HAP-1 (cell line): ENCODE results near the gene CACNB1.
"Not testable (repeated sequence)": the region's sequence is repeated elsewhere in the genome, so short reads cannot be mapped to it uniquely, and the experiment has no call there.

Source experiments
- DNase-seq, 2 experiments: peaks; one replicate each; pipeline ENCODE4 v3.0.0-alpha.2; 2016 to 2020; ENCODE audit warnings: low spot score in 2 of 2
- H3K27me3 ChIP-seq: fragments of 250-450 bp; sonication (Bioruptor Pico); 2 replicates; pipeline ENCODE4 v1.5.1; 2020; ENCODE audit warnings: low read depth, mild to moderate bottlenecking, moderate library complexity
- H3K36me3 ChIP-seq: fragments of 250-450 bp; sonication (Bioruptor Pico); replicated peaks from 2 replicates; pipeline ENCODE4 v1.5.1; 2020; ENCODE audit warnings: mild to moderate bottlenecking
- H3K4me1 ChIP-seq: fragments of 250-450 bp; sonication (Bioruptor Pico); 2 replicates; pipeline ENCODE4 v1.5.1; 2020; ENCODE audit warnings: mild to moderate bottlenecking
- H3K4me3 ChIP-seq: fragments of 250-450 bp; sonication (Bioruptor Pico); 2 replicates; pipeline ENCODE4 v1.5.1; 2020; ENCODE audit warnings: mild to moderate bottlenecking, moderate library complexity
- H3K9me3 ChIP-seq: fragments of 250-450 bp; sonication (Bioruptor Pico); 2 replicates; pipeline ENCODE4 v1.5.1; 2020; ENCODE audit warnings: mild to moderate bottlenecking, moderate library complexity
- in situ Hi-C: fragments of 300-500 bp; cut with MboI; formaldehyde crosslinking; loops from 3 replicates; pipeline ENCODE4 v1.14.3; 2020; ENCODE audit warnings: low sequenced_read_pairs, inconsistent platforms, mixed read lengths

Gene CACNB1

DNA sequence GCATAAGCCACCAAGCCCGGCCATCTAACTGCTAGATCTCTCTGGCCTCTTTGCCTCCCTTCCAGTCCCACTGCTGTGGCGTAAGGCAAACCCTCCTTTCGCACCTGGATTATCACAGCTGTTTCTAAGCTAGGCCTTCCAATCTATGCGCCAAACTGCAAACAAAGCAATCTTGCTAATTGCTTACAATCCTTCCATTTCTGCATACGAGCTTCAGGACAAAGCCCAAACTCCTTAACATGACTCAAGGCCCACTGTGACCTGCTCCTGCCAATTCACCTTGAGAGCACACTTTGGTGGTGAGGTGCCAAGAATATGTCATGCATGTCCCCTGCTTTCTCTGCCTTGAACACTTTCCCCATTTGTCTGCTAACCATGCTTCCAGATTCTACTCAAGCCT lies 25.5 kb downstream of the CACNB1 start:
- no peaks in the 10 kb centered on the region for H3K9me3 ChIP-seq
- H3K4me1 ChIP-seq = no peaks in the 10 kb centered on the region
- in situ Hi-C loops = no loop called here
- DNase-seq = no peak
- no peak overlapping the region for H3K4me3 ChIP-seq
- H3K36me3 ChIP-seq = peaks cover 14% of the 10 kb centered on the region
- 0 out of 2 replicates have a peak, but pooled peaks cover 2% of the 10 kb centered on the region for H3K27me3 ChIP-seq

DNA sequence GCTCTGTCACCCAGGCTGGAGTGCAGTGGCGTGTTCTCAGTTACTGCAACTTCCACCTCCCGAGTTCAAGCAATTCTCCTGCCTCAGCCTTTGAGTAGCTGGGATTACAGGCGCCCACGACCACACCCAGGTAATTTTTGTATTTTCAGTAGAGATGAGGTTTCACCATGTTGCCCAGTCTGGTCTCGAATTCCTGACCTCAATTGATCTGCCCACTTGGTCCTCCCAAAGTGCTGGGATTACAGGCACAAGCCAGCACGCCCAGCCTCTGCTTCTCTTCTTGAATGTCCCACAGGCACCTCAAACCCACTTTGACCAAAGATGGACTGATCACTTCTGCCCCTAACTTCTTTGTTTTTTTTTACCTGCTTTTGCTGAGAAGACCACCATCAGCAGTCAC lies 26.9 kb downstream of the CACNB1 start:
- Histone ChIP-seq H3K9me3 (no peaks in the 10 kb centered on the region), H3K4me3 (no peak overlapping the region), H3K36me3 (peaks cover 5% of the 10 kb centered on the region), H3K4me1 (no peaks in the 10 kb centered on the region), H3K27me3 (0 out of 2 replicates have a peak, but pooled peaks cover 2% of the 10 kb centered on the region)
- DNase-seq = no peak
- in situ Hi-C loops = no loop called here

- H3K4me1 ChIP-seq = no peaks in the 10 kb centered on the region
- no peak overlapping the region for H3K4me3 ChIP-seq
- no peak for DNase-seq
- H3K36me3 ChIP-seq = peaks cover under 1% of the 10 kb centered on the region
- in situ Hi-C loops = no loop called here
- H3K27me3 ChIP-seq = 0 out of 2 replicates have a peak, but pooled peaks cover 2% of the 10 kb centered on the region
- H3K9me3 ChIP-seq = no peaks in the 10 kb centered on the region
These were observed 27.4 kb downstream of the CACNB1 start for GRCh38 chr17:39170109-39170508.

DNA sequence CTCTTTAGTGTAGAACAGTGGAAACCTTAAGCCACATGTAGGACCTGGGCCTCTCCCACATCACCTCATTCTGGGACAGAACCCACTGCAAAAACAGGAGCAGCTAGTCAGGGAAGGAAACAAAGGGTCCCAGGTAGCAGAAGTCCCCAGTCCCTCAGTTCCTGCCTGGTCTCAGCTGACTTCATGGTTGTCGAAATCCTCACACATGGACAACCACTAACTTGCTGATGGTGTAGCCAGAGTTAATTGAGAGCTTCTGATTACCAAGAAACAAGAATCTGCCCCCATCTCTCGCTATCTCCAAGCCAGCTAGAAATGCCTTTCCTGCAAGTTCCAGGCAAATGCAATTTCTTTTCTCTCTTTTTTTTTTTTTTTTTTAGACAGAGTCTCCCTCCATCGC lies 28.0 kb downstream of the CACNB1 start:
- H3K4me1 ChIP-seq = no peaks in the 10 kb centered on the region
- no peaks in the 10 kb centered on the region for H3K36me3 ChIP-seq
- H3K27me3 ChIP-seq = 0 out of 2 replicates have a peak, but pooled peaks cover 2% of the 10 kb centered on the region
- DNase-seq = no peak
- H3K4me3 ChIP-seq = no peak overlapping the region
- in situ Hi-C loops = no loop called here
- no peaks in the 10 kb centered on the region for H3K9me3 ChIP-seq

- peaks cover 4% of the 10 kb centered on the region for H3K4me1 ChIP-seq
- H3K4me3 ChIP-seq = no peak overlapping the region
- in situ Hi-C loops = no loop called here
- 0 out of 2 replicates have a peak, but pooled peaks cover 2% of the 10 kb centered on the region for H3K27me3 ChIP-seq
- no peak for DNase-seq
- no peaks in the 10 kb centered on the region for H3K36me3 ChIP-seq
- H3K9me3 ChIP-seq = no peaks in the 10 kb centered on the region
These were observed 28.4 kb downstream of the CACNB1 start for GRCh38 chr17:39169101-39169500.

GRCh38 chr17:39168503-39168902 lies 29.0 kb downstream of the CACNB1 start:
- H3K36me3 ChIP-seq, H3K9me3 ChIP-seq, DNase-seq, H3K27me3 ChIP-seq, H3K4me1 ChIP-seq, in situ Hi-C loops, H3K4me3 ChIP-seq: not testable (repeated sequence)

GRCh38 chr17:39167476-39167875 lies 30.0 kb downstream of the CACNB1 start:
- in situ Hi-C loops = no loop called here
- H3K9me3 ChIP-seq = no peaks in the 10 kb centered on the region
- DNase-seq = no peak
- peaks cover 8% of the 10 kb centered on the region for H3K4me1 ChIP-seq
- H3K4me3 ChIP-seq = no peak overlapping the region
- no peaks in the 10 kb centered on the region for H3K36me3 ChIP-seq
- H3K27me3 ChIP-seq = 0 out of 2 replicates have a peak, but pooled peaks cover 2% of the 10 kb centered on the region

GRCh38 chr17:39166437-39167335 lies 30.8 kb downstream of the CACNB1 start:
- no peak overlapping the region for H3K4me3 ChIP-seq
- no peaks in the 10 kb centered on the region for H3K36me3 ChIP-seq
- H3K4me1 ChIP-seq = peaks cover 8% of the 10 kb centered on the region
- H3K27me3 ChIP-seq = 0 out of 2 replicates have a peak, but pooled peaks cover 2% of the 10 kb centered on the region
- in situ Hi-C loops = no loop called here
- H3K9me3 ChIP-seq = no peaks in the 10 kb centered on the region
- DNase-seq = peak in 1 of 2 experiments; percentile 30

DNA sequence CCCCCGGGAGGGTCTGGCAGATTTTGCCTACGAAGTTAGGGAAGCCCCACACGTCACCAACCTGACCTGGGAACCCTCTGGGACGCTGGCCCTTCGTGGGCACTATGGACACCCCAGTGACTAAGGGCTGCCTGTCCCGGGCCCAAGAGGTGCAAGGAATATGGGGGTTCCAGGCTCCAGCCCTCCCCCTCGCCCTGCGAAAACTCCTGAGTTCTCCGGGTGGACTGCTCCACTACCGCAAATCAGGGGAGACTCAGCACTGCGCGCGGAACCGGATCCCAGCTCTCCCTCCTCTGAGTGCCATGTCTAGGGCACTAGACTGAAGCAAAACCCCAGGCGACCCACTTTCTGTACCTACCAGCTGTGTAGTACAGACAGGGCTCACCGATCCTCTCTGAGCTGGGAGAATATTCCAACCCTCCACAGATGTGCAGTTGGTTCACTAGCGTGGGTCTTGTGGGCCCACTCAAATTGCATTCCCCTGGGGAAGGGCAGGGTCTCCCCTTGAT lies 31.6 kb downstream of the CACNB1 start, which contains the start of gene ARL5C:
Gene ARL5C, minus strand, starts transcription at position 321 of the 509 bp plus-strand sequence. CDS start 401 bp downstream, outside the sequence.
- no peak for DNase-seq
- no peak within 1 kb of the TSS for H3K4me3 ChIP-seq
- in situ Hi-C loops = no loop called here

DNA sequence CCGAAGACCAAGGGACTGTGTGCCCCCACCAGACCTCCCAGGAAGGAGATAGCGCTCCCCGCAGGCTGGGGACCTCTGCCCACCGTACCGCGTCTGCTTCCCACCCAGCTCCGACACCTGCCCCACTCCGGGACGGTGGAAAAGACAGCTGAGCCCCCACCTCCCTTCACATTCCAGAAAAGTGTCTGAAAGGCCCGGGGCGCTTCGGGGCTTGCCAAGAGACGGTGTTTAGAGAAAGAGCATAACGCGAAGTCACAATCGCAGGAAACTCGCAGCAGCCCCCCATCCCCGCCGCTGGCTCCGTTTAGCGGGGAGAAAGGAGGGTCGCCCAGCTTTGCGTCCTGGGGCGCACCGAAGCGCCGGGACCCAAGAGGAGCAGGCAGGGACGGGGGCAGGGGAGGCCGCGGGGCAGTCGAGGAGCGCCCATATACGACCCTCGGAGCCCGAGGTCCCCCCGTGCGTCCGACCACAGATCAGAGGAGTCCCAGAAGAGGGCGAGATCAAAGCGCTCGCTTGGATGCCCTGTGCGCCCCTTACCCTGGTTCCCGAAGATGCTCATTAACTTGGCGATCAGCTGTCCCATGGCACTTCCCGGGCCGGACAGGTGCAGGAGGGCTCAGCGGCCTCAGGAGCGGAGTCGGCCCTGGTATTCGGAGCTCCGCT lies 32.2 kb downstream of the CACNB1 start:
- DNase-seq = no peak
- H3K36me3 ChIP-seq = no peaks in the 10 kb centered on the region
- H3K9me3 ChIP-seq = no peaks in the 10 kb centered on the region
- in situ Hi-C loops = no loop called here
- H3K27me3 ChIP-seq = 0 out of 2 replicates have a peak, but pooled peaks cover 2% of the 10 kb centered on the region
- H3K4me3 ChIP-seq = no peak overlapping the region
- H3K4me1 ChIP-seq = peaks cover 8% of the 10 kb centered on the region

More for the DNA sequence above, 31.6 kb downstream of the CACNB1 start, which contains the start of gene ARL5C:
- no peaks in the 10 kb centered on the region for H3K36me3 ChIP-seq
- H3K9me3 ChIP-seq = no peaks in the 10 kb centered on the region
- 0 out of 2 replicates have a peak, but pooled peaks cover 2% of the 10 kb centered on the region for H3K27me3 ChIP-seq
- peaks cover 8% of the 10 kb centered on the region for H3K4me1 ChIP-seq

DNA sequence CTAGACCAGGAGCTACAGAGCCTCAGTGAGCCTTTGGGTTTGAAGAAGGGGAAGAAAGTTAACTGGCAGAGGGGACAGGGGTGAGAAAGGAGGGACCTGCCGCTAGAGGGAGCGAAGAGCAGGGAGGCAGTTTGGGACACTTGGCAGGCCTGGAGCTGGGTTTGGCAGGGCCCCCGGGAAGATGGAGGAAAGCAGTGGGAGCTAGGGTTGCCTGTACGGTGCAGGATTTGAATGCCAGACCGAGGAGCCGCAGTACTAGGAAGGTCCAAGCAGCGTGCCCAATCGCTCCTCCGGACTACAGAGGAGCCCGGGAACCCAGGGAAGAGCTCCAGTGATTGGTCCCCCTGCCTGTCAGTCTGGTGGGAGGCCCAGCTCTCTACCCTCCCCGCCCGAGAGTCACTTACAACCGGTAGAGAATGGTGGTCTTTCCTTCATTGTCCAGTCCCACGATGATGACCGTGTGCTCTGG lies 32.8 kb downstream of the CACNB1 start:
- H3K36me3 ChIP-seq = no peaks in the 10 kb centered on the region
- peak; percentile 78 to 91 for DNase-seq
- no peak overlapping the region for H3K4me3 ChIP-seq
- H3K9me3 ChIP-seq = no peaks in the 10 kb centered on the region
- H3K4me1 ChIP-seq = peaks cover 8% of the 10 kb centered on the region
- H3K27me3 ChIP-seq = 0 out of 2 replicates have a peak, but pooled peaks cover 2% of the 10 kb centered on the region
- in situ Hi-C loops = no loop called here

- DNase-seq = no peak
- Histone ChIP-seq H3K4me3 (no peak overlapping the region), H3K27me3 (no peaks in the 10 kb centered on the region), H3K4me1 (peaks cover 8% of the 10 kb centered on the region), H3K36me3 (no peaks in the 10 kb centered on the region), H3K9me3 (no peaks in the 10 kb centered on the region)
- in situ Hi-C loops = no loop called here
These were observed 35.5 kb downstream of the CACNB1 start for GRCh38 chr17:39161962-39162361.

DNA sequence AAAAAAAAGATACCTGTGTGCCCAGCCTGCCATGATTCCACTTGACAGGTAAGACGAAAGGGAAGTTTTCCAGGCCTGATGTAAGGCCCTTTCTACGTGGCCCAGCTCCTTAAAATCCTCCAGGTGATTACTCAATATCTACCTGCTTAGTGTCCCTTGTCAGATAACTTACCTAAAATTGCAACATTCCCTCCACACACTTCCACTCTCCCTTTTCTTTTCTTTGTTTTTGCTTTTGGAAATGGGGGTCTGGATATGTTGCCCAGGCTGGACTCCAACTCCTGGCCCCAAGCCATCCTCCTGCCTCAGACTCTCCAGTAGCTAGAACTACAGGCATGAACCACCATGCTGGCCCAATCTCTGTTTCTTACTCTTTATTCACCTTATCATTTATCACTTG lies 38.8 kb downstream of the CACNB1 start:
- no peaks in the 10 kb centered on the region for H3K9me3 ChIP-seq
- H3K4me3 ChIP-seq = no peak overlapping the region
- H3K27me3 ChIP-seq = no peaks in the 10 kb centered on the region
- no peak for DNase-seq
- in situ Hi-C loops = loop anchor here (5.0 kb wide), 1 partner anchor 171 kb away; no protein-coding TSS in a partner anchor
- H3K36me3 ChIP-seq = no peaks in the 10 kb centered on the region
- H3K4me1 ChIP-seq = no peaks in the 10 kb centered on the region
